ENCODE data around the gene RUNX3.

GRCh38 chr1:24978383-24979032, 48.4 kb upstream of the RUNX3 start:
- TF ChIP-seq CTCF (conservative IDR thresholded peaks at IDR 0.05; ENCODE audit: low read length) (no peak), EZH2phosphoT487 (IDR thresholded peaks at IDR 0.05; ENCODE audit: borderline replicate concordance, low read depth, low read length) (no peak)
